Measurements from ENCODE around the gene CD3D.

DNA sequence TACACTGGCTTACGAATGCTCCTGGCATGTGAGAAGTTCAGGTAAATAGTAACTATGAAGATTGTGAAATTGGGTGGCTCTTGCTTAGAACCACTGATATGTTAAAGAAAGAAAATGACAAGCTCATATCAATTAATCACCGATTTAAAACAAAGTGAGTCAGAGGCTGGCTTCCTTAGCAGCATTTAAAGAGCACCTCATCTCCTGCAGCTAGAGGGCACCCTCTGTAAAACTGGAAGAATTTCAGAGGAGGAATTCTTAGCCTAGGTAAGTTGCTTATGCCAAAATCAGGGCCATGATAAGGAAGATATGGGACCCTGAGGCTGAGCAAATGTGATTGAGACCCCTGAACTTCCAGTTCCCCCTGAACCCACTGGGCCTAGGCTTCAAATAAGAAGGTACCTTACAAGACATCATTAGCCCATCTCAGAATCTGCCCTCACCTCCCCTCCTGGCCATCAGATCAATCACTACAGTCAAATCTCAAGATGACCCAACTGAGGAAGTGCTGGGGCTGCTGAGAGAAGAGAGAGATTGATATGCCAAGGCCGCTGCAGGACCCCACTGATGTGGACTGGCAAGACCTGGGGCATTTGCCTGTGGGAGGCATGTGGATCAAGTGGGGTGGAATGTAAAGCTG, 46.6 kb downstream of the CD3D start:
- TF ChIP-seq, protein P1, sequence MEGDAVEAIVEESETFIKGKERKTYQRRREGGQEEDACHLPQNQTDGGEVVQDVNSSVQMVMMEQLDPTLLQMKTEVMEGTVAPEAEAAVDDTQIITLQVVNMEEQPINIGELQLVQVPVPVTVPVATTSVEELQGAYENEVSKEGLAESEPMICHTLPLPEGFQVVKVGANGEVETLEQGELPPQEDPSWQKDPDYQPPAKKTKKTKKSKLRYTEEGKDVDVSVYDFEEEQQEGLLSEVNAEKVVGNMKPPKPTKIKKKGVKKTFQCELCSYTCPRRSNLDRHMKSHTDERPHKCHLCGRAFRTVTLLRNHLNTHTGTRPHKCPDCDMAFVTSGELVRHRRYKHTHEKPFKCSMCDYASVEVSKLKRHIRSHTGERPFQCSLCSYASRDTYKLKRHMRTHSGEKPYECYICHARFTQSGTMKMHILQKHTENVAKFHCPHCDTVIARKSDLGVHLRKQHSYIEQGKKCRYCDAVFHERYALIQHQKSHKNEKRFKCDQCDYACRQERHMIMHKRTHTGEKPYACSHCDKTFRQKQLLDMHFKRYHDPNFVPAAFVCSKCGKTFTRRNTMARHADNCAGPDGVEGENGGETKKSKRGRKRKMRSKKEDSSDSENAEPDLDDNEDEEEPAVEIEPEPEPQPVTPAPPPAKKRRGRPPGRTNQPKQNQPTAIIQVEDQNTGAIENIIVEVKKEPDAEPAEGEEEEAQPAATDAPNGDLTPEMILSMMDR (IDR thresholded peaks at IDR 0.05), result peak in 2 of 5 experiments; percentile 22 to 38
- no peak for TF ChIP-seq EP300 (IDR thresholded peaks at IDR 0.05)
